Neural cell (in vitro differentiated cells): ENCODE results near the gene POLDIP3.

Experiments used
- CTCF ChIP-seq: fragments of 450-650 bp; IDR thresholded peaks from 2 replicates; pipeline ENCODE4 v1.5.1; 2014; ENCODE audit warnings: antibody characterized with exemption, mild to moderate bottlenecking, moderate library complexity; ENCODE audit not compliant: poor library complexity, severe bottlenecking
- EP300 ChIP-seq: fragments of 450-650 bp; conservative IDR thresholded peaks from 2 replicates; pipeline ENCODE4 v1.6.1; 2014; ENCODE audit warnings: antibody characterized with exemption, mild to moderate bottlenecking, moderate library complexity; ENCODE audit not compliant: poor library complexity, severe bottlenecking
- EZH2 ChIP-seq: fragments of 200-600, 300-800 bp; shearing (Covaris generic), sonication (generic); IDR thresholded peaks from 2 replicates; pipeline ENCODE4 v1.6.1; 2014; ENCODE audit warnings: antibody characterized with exemption, low read length, borderline replicate concordance, mild to moderate bottlenecking; ENCODE audit not compliant: insufficient read depth, poor library complexity, severe bottlenecking
- POLR2AphosphoS5 ChIP-seq: IDR thresholded peaks from 2 replicates; pipeline ENCODE4 v1.6.1; 2012
- RAD21 ChIP-seq: fragments of 450-650 bp; conservative IDR thresholded peaks from 2 replicates; pipeline ENCODE4 v1.6.1; 2014; ENCODE audit warnings: antibody characterized with exemption, mild to moderate bottlenecking, moderate library complexity
- REST ChIP-seq: IDR thresholded peaks from 2 replicates; pipeline ENCODE4 v1.6.1; 2012; ENCODE audit warnings: borderline replicate concordance
- SMC3 ChIP-seq: fragments of 450-650 bp; conservative IDR thresholded peaks from 2 replicates; pipeline ENCODE4 v1.6.1; 2014; ENCODE audit warnings: antibody characterized with exemption, mild to moderate bottlenecking, moderate library complexity; ENCODE audit not compliant: poor library complexity
- TAF1 ChIP-seq: IDR thresholded peaks from 2 replicates; pipeline ENCODE4 v1.6.1; 2012; ENCODE audit warnings: low read depth

DNA sequence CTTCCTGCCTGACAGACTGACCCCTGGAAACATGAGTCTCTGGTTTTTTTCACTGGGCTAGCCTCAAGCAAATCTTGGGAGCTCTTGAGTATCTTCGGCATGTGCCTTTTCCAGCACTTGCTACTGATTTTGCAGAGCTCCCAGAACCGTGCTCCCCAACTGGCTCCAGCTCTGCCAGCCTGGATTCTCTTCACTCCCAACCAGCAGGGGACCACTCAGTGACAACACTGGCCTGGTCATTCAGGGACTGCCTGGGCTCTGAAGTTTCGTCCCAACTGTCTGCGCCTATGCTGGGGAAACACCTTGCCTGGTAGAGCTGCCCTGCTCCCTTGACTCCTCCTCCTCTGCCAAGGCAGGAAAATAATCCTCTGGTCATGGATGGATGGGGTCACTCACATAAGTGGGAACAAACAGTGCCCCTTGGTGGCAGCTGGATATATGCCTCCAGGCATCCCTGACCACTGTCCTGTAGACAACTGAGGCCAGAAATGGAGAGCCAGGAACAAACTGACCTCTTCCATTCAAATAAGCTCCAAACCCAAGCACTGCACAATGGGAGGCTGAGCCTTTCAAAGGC lies 30.2 kb downstream of the POLDIP3 start:
- TF ChIP-seq EZH2 (no peak), EP300 (no peak), CTCF (no peak), POLR2AphosphoS5 (no peak), RAD21 (no peak), SMC3 (no peak), TAF1 (no peak), REST (no peak)
